Activated T-cell treated with anti-CD3 and anti-CD28 coated beads for 4 hours (primary cell): ENCODE measurements around the gene LIMCH1.
"Not testable (repeated sequence)": the region's sequence is repeated elsewhere in the genome, so short reads cannot be mapped to it uniquely, and the experiment has no call there.

Experiments used
- DNase-seq: peaks from one replicate; pipeline ENCODE4 v3.0.0-alpha.2; 2020

The LIMCH1 gene, protein sequence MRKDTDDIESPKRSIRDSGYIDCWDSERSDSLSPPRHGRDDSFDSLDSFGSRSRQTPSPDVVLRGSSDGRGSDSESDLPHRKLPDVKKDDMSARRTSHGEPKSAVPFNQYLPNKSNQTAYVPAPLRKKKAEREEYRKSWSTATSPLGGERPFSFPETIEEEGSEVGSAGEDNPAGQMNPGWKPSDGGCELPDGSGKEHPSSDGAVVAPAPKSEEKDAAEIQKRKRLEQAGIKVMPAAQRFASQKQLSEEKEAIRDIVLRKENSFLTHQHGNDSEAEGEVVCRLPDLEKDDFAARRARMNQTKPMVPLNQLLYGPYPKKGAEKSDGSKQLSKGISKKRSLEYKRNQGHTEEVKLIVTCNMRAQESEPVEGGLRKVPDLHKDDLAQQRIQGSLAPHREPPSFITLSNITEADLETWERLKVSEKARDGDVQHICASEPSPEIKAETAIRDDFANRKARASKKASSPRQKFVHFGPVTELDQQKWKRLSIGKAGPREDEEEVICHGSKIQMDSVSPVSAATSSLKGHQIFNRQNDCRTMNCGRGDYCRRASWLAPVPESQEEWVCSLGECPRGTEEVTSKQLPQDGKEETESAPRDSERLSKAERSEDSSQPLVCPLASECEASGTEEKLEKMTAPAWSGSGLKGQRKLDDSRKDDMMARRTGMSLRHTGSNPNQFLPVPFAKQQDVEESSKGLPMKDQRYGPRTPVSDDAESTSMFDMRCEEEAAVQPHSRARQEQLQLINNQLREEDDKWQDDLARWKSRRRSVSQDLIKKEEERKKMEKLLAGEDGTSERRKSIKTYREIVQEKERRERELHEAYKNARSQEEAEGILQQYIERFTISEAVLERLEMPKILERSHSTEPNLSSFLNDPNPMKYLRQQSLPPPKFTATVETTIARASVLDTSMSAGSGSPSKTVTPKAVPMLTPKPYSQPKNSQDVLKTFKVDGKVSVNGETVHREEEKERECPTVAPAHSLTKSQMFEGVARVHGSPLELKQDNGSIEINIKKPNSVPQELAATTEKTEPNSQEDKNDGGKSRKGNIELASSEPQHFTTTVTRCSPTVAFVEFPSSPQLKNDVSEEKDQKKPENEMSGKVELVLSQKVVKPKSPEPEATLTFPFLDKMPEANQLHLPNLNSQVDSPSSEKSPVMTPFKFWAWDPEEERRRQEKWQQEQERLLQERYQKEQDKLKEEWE (N-terminal part only)

GRCh38 chr4:41538017-41538733 is at the start of gene LIMCH1:
TSS of gene LIMCH1 (plus strand) at chr4:41538157. CDS start at chr4:41605996, 67,839 bp downstream.
- DNase-seq: no peak

DNA sequence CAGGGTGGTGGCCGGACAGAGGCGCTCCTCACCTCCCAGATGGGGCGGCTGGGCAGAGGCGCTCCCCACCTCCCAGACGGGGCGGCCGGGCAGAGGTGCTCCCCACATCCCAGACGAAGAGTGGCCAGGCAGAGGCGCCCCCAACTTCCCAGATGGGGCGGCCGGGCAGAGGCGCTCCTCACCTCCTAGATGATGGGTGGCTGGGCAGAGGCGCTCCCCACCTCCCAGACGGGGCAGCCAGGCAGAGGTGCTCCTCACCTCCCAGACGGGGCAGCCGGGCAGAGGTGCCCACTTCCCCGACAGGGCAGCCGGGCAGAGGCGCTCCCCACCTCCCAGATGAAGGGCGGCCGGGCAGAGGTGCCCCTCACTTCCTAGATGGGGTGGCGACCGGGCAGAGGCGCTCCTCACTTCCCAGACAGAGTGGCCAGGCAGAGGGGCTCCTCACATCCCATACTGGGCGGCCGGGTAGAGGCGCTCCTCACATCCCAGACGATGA is 46.8 kb upstream of the LIMCH1 start:
- not testable (repeated sequence) for DNase-seq

- no peak for DNase-seq
Observed at GRCh38 chr4:41496977-41497376, 41.0 kb upstream of the LIMCH1 start.

GRCh38 chr4:41498177-41498576 is 39.8 kb upstream of the LIMCH1 start:
- no peak for DNase-seq

GRCh38 chr4:41504167-41504818 is 33.7 kb upstream of the LIMCH1 start:
- no peak for DNase-seq

DNA sequence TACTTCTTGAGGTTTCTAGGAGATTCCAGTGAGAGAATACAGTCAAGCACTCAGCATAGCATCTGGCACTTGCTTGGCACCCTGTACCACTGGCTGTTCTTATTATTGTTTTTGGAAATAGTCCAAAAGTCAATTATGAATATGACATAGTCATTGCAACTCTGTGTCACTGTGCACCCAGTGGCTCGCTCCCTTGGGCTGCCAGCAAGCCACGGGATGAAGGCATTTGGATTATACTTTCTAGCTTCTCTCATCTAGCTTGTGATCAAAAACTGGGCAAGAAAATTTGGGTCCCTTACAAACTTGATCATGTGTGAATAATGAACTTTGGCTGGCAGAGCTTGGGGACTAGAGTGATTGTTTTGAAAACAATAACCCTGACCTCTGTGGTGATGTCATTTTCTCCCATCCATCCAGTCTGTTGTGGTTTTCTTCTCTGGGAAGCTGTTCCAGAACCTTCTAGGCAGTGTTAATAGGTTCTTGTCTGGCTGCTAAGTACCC is 32.7 kb upstream of the LIMCH1 start:
- DNase-seq: no peak

DNA sequence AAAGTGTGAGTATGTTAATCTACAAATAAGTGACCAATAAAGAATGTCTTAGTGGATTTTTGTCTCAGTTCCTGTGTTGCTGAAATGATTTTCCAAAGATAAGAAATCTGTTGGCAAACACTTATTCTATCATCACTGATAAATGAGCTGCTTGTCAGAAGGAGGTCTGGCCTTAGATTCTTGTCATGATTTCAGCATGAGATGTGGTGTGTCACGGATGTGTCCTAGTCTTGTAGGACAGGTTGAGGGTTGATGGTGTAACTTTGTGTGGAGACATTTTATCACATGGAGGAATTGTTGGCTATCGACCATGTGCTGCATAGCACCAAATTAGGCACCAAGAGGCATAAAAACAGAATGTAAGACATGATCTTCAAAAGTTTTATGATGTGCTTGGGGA is 31.8 kb upstream of the LIMCH1 start:
- DNase-seq: no peak

DNA sequence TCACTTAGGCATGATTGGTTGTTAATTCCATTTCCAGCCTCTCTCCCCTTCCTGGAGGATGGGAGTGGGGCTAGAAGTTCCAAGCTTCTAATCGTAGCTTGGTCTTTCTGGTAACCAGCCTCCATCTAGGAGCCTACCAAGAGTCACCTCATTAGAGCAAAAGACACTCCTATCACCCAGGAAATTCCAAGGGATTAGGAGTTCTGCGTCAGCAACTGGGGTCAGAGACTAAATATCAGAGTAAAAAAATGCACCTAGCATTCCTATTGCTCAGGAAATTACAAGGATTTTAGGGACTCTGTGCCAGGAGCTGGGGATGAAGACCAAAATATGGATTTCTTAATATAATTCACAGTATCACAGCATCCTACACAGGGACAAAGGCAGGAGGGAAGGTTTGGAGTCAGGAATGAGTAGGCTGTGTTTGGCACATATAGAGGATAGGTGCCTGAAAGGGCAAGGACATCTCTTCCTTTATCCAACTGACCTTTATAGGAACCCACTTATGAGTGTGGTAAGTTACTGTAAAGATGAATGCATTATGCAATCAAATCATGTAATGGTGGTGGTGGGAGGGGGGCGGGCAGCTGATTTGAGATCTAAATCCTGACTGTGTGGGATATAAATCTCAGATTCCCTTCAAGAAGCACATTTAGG is 30.5 kb upstream of the LIMCH1 start:
- no peak for DNase-seq

DNA sequence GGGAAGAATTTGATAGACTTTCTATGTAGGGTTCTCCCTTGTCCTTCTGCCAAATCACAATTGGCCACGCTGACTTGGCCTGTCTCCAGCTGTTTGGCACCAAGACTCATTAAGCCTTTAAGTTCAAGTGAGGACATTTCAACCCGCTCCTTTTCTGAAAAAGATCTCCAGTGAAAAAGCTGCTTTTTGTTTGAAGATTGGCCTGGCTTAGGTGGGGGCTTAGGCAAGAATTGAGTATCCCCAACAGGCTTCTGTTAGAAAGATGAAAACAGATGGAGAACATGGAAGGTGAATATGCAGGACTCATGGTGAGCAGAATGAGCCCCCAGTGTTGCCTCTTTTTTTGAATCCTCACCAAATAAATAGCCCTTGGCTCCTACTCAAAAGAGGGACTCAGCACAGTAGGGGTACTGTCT is 28.5 kb upstream of the LIMCH1 start:
- no peak for DNase-seq

GRCh38 chr4:41510179-41510578 is 27.8 kb upstream of the LIMCH1 start:
- no peak for DNase-seq

DNA sequence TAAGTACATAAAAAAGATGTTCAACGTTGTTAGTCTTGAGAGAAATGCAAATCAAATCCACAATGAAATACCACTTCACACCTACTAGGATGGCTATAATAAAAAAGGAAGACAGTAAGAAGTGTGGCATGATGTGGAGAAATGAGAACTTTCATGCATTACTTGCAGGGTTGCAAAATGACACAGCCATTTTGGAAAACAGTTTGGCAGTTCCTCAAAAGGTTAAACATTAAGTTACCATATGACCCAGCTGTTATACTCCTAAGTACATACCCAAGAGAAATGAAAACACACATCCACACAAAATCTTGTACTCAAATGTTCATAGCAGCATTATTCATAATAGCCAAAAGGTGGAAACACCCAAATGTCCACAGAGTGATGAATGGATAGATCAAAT is 25.8 kb upstream of the LIMCH1 start:
- no peak for DNase-seq

DNA sequence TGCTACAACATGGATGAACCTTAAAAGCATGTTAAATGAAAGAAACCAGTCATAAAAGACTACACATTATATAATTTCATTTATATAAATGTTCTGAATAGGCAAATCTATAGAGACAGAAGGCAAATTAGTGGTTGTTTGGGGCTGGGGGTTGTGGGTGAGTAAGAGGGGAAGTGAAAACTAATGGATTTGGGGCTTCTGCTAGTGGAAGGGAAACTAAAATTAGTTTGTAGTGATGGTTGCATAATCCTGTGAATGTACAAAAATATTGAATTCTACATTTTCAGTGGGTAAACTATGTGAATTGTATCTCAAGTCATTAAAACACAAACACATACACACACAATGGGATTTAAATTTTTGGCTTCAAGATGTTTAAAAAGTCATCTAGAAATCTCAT is 25.4 kb upstream of the LIMCH1 start:
- DNase-seq: no peak

DNA sequence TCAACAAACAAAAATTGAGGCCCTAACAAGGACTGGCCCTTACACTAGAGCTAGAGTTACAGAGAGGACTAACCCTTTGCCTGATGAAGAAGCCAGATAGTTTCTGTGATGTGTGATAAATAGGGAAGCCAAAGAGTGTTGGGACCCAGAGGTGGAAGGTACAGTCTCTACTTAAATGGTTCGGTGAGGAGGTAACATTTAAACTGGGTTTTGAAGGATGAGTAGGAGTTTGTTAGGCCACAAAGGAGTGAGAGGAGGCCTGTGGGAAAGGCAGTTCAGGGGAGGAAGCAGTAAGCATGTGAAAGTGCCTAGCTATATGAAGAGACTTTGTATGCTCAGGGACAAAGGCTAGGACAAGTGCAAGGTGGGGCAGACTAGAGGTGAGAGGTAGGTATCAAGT is 23.8 kb upstream of the LIMCH1 start:
- DNase-seq: no peak

- no peak for DNase-seq
Observed at GRCh38 chr4:41514766-41515481, 23.0 kb upstream of the LIMCH1 start.

DNA sequence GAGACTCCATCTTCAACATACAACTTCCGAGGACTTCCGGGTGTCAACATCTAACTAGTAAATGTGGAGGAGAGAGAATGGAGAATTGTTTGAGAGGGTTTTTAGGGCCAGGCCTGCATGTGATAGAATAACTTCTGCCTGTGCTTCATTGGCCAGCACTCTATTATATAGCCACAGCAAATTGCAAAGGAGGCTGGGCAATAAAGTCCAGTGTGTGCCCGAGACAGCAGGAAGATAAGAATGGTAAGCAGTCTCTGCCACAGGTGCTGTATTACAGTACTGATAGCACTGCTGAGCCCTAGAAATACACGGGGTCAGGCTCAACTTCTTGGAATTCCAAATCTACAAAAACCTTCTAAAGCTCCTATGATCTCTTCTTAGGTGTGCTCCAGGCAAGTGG is 20.8 kb upstream of the LIMCH1 start:
- DNase-seq: no peak

DNA sequence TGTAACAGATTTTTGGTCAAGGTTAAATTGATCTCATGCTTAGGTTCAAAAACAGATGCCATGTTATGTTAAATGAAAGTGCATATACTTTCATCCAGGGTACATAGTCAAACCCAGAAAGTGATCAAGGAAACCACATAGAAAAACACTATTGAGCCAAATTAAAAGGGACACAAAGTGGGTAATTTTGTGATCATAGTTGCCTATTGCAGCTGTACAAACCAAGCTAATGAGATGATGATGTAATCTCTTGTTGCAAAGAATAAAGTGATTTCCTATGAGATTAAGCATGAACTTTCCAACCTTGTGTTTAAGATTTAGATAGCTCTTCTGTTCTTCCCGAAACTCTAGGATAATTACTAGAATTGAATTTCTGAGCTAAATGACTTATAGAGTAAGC is 20.2 kb upstream of the LIMCH1 start:
- no peak for DNase-seq

- DNase-seq: no peak
Observed at GRCh38 chr4:41524425-41524824, 13.5 kb upstream of the LIMCH1 start.

- DNase-seq: no peak
Observed at GRCh38 chr4:41525129-41525528, 12.8 kb upstream of the LIMCH1 start.

DNA sequence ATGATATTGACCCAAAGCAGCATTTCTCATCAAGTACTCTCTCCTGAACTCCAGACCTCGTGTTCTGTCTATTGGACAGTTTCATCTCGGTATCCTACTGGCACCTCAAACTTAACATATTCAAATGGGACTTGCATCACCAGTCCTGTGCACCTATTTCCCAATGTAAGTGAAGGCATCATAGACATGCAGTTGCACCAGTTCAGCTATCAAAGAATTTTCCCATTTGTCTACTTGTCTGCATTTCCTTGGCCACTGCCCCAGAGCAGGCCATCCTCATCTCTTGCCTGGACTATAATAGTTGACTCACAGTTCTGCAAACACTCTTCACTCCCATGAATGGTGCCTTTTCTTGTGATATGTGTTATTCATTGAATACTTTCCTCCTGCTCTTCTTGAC is 11.3 kb upstream of the LIMCH1 start:
- DNase-seq: no peak

GRCh38 chr4:41528512-41529205 is 9.3 kb upstream of the LIMCH1 start:
- no peak for DNase-seq
